HFFc6 (cell line): Measurements from ENCODE around the gene RNU7-1. TPM values are rescaled to one million over a fixed set of nuclear protein-coding genes. Genes with fewer than 3 reads are reported as not detected.
A peak's percentile ranks its signal among the peaks of the same experiment; 100 is the strongest.

ENCODE experiments used
- DNase-seq: peaks from one replicate; pipeline ENCODE4 v3.0.0-alpha.2; 2018
- H3K27ac Mint-ChIP-seq: 2 replicates; pipeline ENCODE4 v1.8.0; 2020; ENCODE audit warnings: mild to moderate bottlenecking, mixed read lengths
- H3K27me3 Mint-ChIP-seq: 2 replicates; pipeline ENCODE4 v1.8.0; 2021; ENCODE audit warnings: mild to moderate bottlenecking, moderate library complexity, mixed read lengths; ENCODE audit not compliant: insufficient read depth
- H3K36me3 Mint-ChIP-seq: 2 replicates; pipeline ENCODE4 v1.8.0; 2021; ENCODE audit warnings: low read depth, mixed read lengths
- H3K4me1 Mint-ChIP-seq: 2 replicates; pipeline ENCODE4 v1.8.0; 2020; ENCODE audit warnings: low read depth, mixed read lengths
- H3K4me3 Mint-ChIP-seq: 2 replicates; pipeline ENCODE4 v1.8.0; 2020; ENCODE audit warnings: mild to moderate bottlenecking, moderate library complexity, mixed read lengths
- H3K9me3 Mint-ChIP-seq: 2 replicates; pipeline ENCODE4 v1.8.0; 2020; ENCODE audit warnings: mild to moderate bottlenecking, mixed read lengths
- total RNA-seq, 6 experiments: library from RNA; stranded (reverse); fragmentation: NEBNext Ultra II Directional; extraction: Animal tissue kit (Norgen Biotek cat#: 25700); gene quantifications; 2 replicates in 1 of 6; 3 replicates in 5 of 6; pipeline ENCODE4 v1.2.3, GENCODE V29; 2021
- TF ChIP-seq, protein P1 (sequence below): fragments of 200-600 bp; sonication (generic); IDR thresholded peaks from 2 replicates; pipeline ENCODE4 v1.5.0; 2021; ENCODE audit warnings: antibody characterized with exemption, mild to moderate bottlenecking

RNU7-1 gene
- total RNA-seq, 6 experiments from 2014 or later, result not detected

DNA sequence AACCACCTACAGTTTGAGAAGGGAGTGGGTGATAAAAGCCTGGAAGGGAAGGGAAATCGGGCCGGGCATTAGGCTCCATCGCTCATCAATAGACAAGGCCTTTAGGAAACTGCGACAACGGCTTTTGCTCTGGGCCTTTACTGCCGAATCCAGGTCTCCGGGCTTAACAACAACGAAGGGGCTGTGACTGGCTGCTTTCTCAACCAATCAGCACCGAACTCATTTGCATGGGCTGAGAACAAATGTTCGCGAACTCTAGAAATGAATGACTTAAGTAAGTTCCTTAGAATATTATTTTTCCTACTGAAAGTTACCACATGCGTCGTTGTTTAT is 261 bp upstream of the RNU7-1 start:
- Mint-ChIP-seq H3K9me3 (peaks cover 9% of the 10 kb centered on the region; the same call in 1 of the 2 replicates), H3K27me3 (peaks cover 27% of the 10 kb centered on the region), H3K4me3 (peak overlapping the region; percentile 94), H3K4me1 (peaks cover 45% of the 10 kb centered on the region), H3K27ac (peak overlapping the region; percentile 100), H3K36me3 (peaks cover 26% of the 10 kb centered on the region)
- TF ChIP-seq, protein P1, sequence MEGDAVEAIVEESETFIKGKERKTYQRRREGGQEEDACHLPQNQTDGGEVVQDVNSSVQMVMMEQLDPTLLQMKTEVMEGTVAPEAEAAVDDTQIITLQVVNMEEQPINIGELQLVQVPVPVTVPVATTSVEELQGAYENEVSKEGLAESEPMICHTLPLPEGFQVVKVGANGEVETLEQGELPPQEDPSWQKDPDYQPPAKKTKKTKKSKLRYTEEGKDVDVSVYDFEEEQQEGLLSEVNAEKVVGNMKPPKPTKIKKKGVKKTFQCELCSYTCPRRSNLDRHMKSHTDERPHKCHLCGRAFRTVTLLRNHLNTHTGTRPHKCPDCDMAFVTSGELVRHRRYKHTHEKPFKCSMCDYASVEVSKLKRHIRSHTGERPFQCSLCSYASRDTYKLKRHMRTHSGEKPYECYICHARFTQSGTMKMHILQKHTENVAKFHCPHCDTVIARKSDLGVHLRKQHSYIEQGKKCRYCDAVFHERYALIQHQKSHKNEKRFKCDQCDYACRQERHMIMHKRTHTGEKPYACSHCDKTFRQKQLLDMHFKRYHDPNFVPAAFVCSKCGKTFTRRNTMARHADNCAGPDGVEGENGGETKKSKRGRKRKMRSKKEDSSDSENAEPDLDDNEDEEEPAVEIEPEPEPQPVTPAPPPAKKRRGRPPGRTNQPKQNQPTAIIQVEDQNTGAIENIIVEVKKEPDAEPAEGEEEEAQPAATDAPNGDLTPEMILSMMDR, result no peak
- DNase-seq, result peak; percentile 89

DNA sequence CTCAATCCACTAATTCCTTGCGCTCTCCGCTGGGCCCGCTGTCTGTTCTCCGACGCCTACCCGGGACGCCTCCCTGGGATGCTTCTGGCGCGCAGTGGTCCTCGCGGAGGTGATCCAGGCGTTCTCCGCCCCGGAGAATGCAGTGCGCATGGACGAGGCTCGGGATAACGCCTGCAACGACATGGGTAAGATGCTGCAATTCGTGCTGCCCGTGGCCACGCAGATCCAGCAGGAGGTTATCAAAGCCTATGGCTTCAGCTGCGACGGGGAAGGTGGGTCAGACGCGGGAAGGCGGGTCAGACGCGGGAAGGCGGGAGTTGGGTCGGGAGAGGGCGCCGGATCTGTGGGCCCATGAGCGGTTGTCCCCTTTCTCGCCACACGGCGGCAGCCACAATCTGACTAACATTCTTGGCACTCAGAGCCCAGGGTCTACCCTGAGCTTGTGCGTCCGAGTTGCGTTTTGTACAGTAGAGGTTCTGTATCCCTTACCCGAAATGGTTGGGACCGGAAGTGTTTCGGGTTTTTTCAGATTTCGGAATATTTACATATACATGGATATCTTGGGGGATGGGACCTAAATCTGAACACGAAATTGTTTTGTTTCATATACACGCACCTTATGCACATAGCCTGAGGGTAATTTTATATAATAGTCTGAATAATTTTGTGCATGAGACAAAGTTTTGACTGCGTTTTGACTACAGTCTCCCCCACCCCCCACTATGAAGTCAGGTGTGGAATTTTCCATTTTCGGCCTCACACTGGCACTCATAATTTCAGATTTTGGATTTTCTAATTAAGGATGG is 968 bp downstream of the RNU7-1 start:
- TF ChIP-seq, protein P1, result peak; percentile 87
- H3K36me3 Mint-ChIP-seq, result peaks cover 19% of the 10 kb centered on the region
- peak overlapping the region; percentile 100 for H3K27ac Mint-ChIP-seq
- peaks cover 20% of the 10 kb centered on the region for H3K27me3 Mint-ChIP-seq
- H3K4me1 Mint-ChIP-seq, result peaks cover 40% of the 10 kb centered on the region
- DNase-seq, result peak; percentile 90
- H3K9me3 Mint-ChIP-seq, result peaks cover 9% of the 10 kb centered on the region; the same call in 1 of the 2 replicates
- H3K4me3 Mint-ChIP-seq, result peak overlapping the region; percentile 94

GRCh38 chr12:6945613-6946012 is 2.0 kb downstream of the RNU7-1 start:
- peaks cover 9% of the 10 kb centered on the region; the same call in 1 of the 2 replicates for H3K9me3 Mint-ChIP-seq
- peaks cover 17% of the 10 kb centered on the region for H3K27me3 Mint-ChIP-seq
- TF ChIP-seq, protein P1, result no peak
- peak overlapping the region; percentile 100 for H3K27ac Mint-ChIP-seq
- peaks cover 40% of the 10 kb centered on the region for H3K4me1 Mint-ChIP-seq
- peaks cover 12% of the 10 kb centered on the region for H3K36me3 Mint-ChIP-seq
- H3K4me3 Mint-ChIP-seq, result peak overlapping the region; percentile 94
- no peak for DNase-seq

- TF ChIP-seq, protein P1, result no peak
- H3K36me3 Mint-ChIP-seq, result peaks cover 11% of the 10 kb centered on the region
- H3K4me1 Mint-ChIP-seq, result peaks cover 40% of the 10 kb centered on the region
- H3K9me3 Mint-ChIP-seq, result peaks cover 9% of the 10 kb centered on the region; the same call in 1 of the 2 replicates
- peak overlapping the region; percentile 23 for H3K4me3 Mint-ChIP-seq
- no peak overlapping the region for H3K27ac Mint-ChIP-seq
- no peak for DNase-seq
- H3K27me3 Mint-ChIP-seq, result peaks cover 17% of the 10 kb centered on the region
Measured at GRCh38 chr12:6946033-6946919, 2.7 kb downstream of the RNU7-1 start.

DNA sequence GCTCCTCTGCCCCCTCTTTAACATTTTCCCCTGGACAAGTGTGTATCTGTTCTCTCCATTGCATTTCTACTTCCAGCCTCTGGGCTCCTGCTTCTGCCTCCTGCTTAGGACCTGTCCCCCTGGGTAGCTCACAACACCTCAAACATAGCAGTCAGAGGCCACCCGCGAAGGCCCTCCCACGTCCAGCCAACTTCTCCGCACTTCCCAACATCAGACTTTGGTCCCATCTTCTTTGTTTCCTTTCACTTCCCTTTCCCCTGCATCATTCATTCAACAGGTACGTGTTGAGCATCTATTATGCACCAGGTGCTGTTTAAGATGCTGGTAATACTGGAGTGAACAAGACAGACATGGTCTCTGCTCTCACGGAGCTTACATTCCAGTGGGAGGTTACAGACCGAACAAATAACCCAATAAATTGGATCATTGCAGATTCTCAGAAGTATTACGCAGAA is 3.3 kb downstream of the RNU7-1 start:
- Mint-ChIP-seq H3K27ac (no peak overlapping the region), H3K9me3 (peaks cover 9% of the 10 kb centered on the region; the same call in 1 of the 2 replicates), H3K27me3 (peaks cover 17% of the 10 kb centered on the region), H3K36me3 (peaks cover 11% of the 10 kb centered on the region), H3K4me3 (peak overlapping the region; percentile 23; the same call in 1 of the 2 replicates), H3K4me1 (peaks cover 39% of the 10 kb centered on the region)
- DNase-seq, result no peak
- TF ChIP-seq, protein P1, result no peak
